Left ventricle myocardium inferior (tissue), 1 donor: ENCODE measurements around the gene TUG1. TPM values are rescaled to one million over a fixed set of nuclear protein-coding genes. Genes with fewer than 3 reads are reported as not detected.

Experiments
- DNase-seq: peaks from one replicate; pipeline ENCODE4 v3.0.0-alpha.2; 2020
- H3K27ac ChIP-seq: fragments of 200-600 bp; replicated peaks from 2 replicates; pipeline ENCODE4 v1.8.0; 2021
- H3K27me3 ChIP-seq: fragments of 200-600 bp; 2 replicates; pipeline ENCODE4 v1.8.0; 2021; ENCODE audit warnings: low read depth
- H3K36me3 ChIP-seq: fragments of 200-600 bp; 2 replicates; pipeline ENCODE4 v1.8.0; 2021
- H3K4me1 ChIP-seq: fragments of 200-600 bp; 2 replicates; pipeline ENCODE4 v1.8.0; 2021
- H3K4me3 ChIP-seq: fragments of 200-600 bp; 2 replicates; pipeline ENCODE4 v1.8.0; 2021; ENCODE audit warnings: mild to moderate bottlenecking, moderate library complexity
- H3K9me3 ChIP-seq: fragments of 200-600 bp; replicated peaks from 2 replicates; pipeline ENCODE4 v1.8.0; 2021
- CTCF ChIP-seq: fragments of 200-600 bp; IDR thresholded peaks from 2 replicates; pipeline ENCODE4 v1.8.0; 2021; ENCODE audit warnings: antibody characterized with exemption, mild to moderate bottlenecking, borderline replicate concordance
- intact Hi-C: fragments of 100-400 bp; cut with micrococcal nuclease; formaldehyde crosslinking; loops from one replicate; pipeline ENCODE4 v1.11.0; 2022
- long read RNA-seq: library from polyadenylated mRNA; unstranded; transcript quantifications from one replicate; pipeline ENCODE4 v2.0.0, GENCODE V29; 2021
- total RNA-seq: library from RNA; stranded (reverse); fragmentation: NEBNext Ultra II Directional; extraction: Animal tissue kit (Norgen Biotek cat#: 25700); gene quantifications from one replicate; pipeline ENCODE4 v1.2.1, GENCODE V29; 2021
- donor health status: DM: no; HTN: yes; CAD: no; lungs with severe emphysema.

The TUG1 gene
- total RNA-seq, result 33.6 TPM
- long read RNA-seq, full-length matches to known transcripts, result 12 of 26 reads
- long read RNA-seq, partial matches to known transcripts, result 10 of 26 reads
- long read RNA-seq, other reads (novel, unspliced or antisense), result 4 of 26 reads

- Histone ChIP-seq H3K9me3 (peaks cover 55% of the 10 kb centered on the region), H3K27ac (peak within 1 kb of the TSS; percentile 97), H3K36me3 (peaks cover 35% of the 10 kb centered on the region), H3K4me1 (peaks cover 73% of the 10 kb centered on the region), H3K4me3 (peak within 1 kb of the TSS; percentile 79), H3K27me3 (no peaks in the 10 kb centered on the region)
- intact Hi-C loops, result no loop called here
- peak; percentile 99 for DNase-seq
- no peak for TF ChIP-seq CTCF
Measured at GRCh38 chr22:30968924-30969531, at the start of gene TUG1. Gene TUG1 (plus strand): TSS chr22:30969265.

- Histone ChIP-seq H3K4me1 (peaks cover 12% of the 10 kb centered on the region), H3K4me3 (no peak overlapping the region), H3K9me3 (peaks cover 15% of the 10 kb centered on the region), H3K27ac (no peak overlapping the region), H3K36me3 (peaks cover 5% of the 10 kb centered on the region), H3K27me3 (no peaks in the 10 kb centered on the region)
- no peak for DNase-seq
- intact Hi-C loops, result loop anchor here (5.0 kb wide), 1 partner anchor 158 kb away; no protein-coding TSS in a partner anchor
- TF ChIP-seq CTCF, result no peak
Measured at GRCh38 chr22:30919973-30920372, 49.1 kb upstream of the TUG1 start.

GRCh38 chr22:30920407-30920806 lies 48.7 kb upstream of the TUG1 start:
- peaks cover 11% of the 10 kb centered on the region for H3K9me3 ChIP-seq
- intact Hi-C loops, result no loop called here
- peaks cover 4% of the 10 kb centered on the region for H3K36me3 ChIP-seq
- no peak overlapping the region for H3K4me3 ChIP-seq
- no peaks in the 10 kb centered on the region for H3K27me3 ChIP-seq
- no peak overlapping the region for H3K27ac ChIP-seq
- DNase-seq, result peak; percentile 81
- peaks cover 12% of the 10 kb centered on the region for H3K4me1 ChIP-seq
- no peak for TF ChIP-seq CTCF

GRCh38 chr22:30921108-30921507 lies 48.0 kb upstream of the TUG1 start:
- no peak for DNase-seq
- intact Hi-C loops, result no loop called here

GRCh38 chr22:30922151-30922611 lies 46.9 kb upstream of the TUG1 start:
- peaks cover 18% of the 10 kb centered on the region for H3K36me3 ChIP-seq
- no peak for TF ChIP-seq CTCF
- H3K27me3 ChIP-seq, result no peaks in the 10 kb centered on the region
- DNase-seq, result peak; percentile 69
- peak overlapping the region; percentile 63 for H3K4me3 ChIP-seq
- intact Hi-C loops, result no loop called here
- H3K27ac ChIP-seq, result peak overlapping the region; percentile 47
- H3K9me3 ChIP-seq, result no peaks in the 10 kb centered on the region
- H3K4me1 ChIP-seq, result peaks cover 12% of the 10 kb centered on the region

More at GRCh38 chr22:30921108-30921507, 48.0 kb upstream of the TUG1 start:
- Histone ChIP-seq H3K27ac (no peak overlapping the region), H3K36me3 (peaks cover 8% of the 10 kb centered on the region), H3K4me3 (peak overlapping the region; percentile 63), H3K27me3 (no peaks in the 10 kb centered on the region), H3K4me1 (peaks cover 12% of the 10 kb centered on the region), H3K9me3 (peaks cover 4% of the 10 kb centered on the region)
- TF ChIP-seq CTCF, result no peak
